ACHN (cell line): ENCODE data around the gene PGS1.

Experiments used
- DNase-seq: peaks from one replicate; pipeline ENCODE4 v3.0.0-alpha.2; 2015
- in situ Hi-C: cut with HindIII; loops from 2 replicates; pipeline ENCODE4 v1.10.0; 2017; ENCODE audit warnings: low sequenced_read_pairs, low pct_ligation_motif_present, low pct_unique_long_range_greater_than_20kb

Gene PGS1

GRCh38 chr17:78417531-78417909 lies 39.1 kb downstream of the PGS1 start:
- in situ Hi-C loops, result no loop called here

GRCh38 chr17:78418326-78419026 lies 40.0 kb downstream of the PGS1 start:
- in situ Hi-C loops, result no loop called here
- no peak for DNase-seq

More at GRCh38 chr17:78417531-78417909, 39.1 kb downstream of the PGS1 start:
- no peak for DNase-seq

GRCh38 chr17:78419970-78420815 lies 41.7 kb downstream of the PGS1 start:
- no peak for DNase-seq
- in situ Hi-C loops, result no loop called here

- in situ Hi-C loops, result no loop called here
These were observed 42.7 kb downstream of the PGS1 start for GRCh38 chr17:78421084-78421533.

GRCh38 chr17:78421534-78422266 lies 43.3 kb downstream of the PGS1 start:
- peak; percentile 75 for DNase-seq
- in situ Hi-C loops, result no loop called here

More at GRCh38 chr17:78421084-78421533, 42.7 kb downstream of the PGS1 start:
- no peak for DNase-seq

GRCh38 chr17:78422267-78422605 lies 43.8 kb downstream of the PGS1 start:
- in situ Hi-C loops, result no loop called here

GRCh38 chr17:78422872-78423588 lies 44.6 kb downstream of the PGS1 start:
- DNase-seq, result no peak
- in situ Hi-C loops, result no loop called here

More at GRCh38 chr17:78422267-78422605, 43.8 kb downstream of the PGS1 start:
- DNase-seq, result no peak

GRCh38 chr17:78423961-78424675 lies 45.7 kb downstream of the PGS1 start:
- in situ Hi-C loops, result no loop called here
- no peak for DNase-seq

GRCh38 chr17:78425429-78425828 lies 47.0 kb downstream of the PGS1 start:
- no peak for DNase-seq
- in situ Hi-C loops, result no loop called here

GRCh38 chr17:78426293-78426879 lies 47.9 kb downstream of the PGS1 start:
- no peak for DNase-seq
- in situ Hi-C loops, result no loop called here

GRCh38 chr17:78427140-78427539 lies 48.7 kb downstream of the PGS1 start:
- in situ Hi-C loops, result no loop called here
- no peak for DNase-seq

- in situ Hi-C loops, result no loop called here
- no peak for DNase-seq
These were observed 49.7 kb downstream of the PGS1 start for GRCh38 chr17:78428025-78428575.

- no peak for DNase-seq
- in situ Hi-C loops, result no loop called here
These were observed 50.6 kb downstream of the PGS1 start for GRCh38 chr17:78428836-78429617.

GRCh38 chr17:78429618-78429995 lies 51.2 kb downstream of the PGS1 start:
- in situ Hi-C loops, result no loop called here
- DNase-seq, result no peak

GRCh38 chr17:78430892-78431691 lies 52.6 kb downstream of the PGS1 start:
- in situ Hi-C loops, result no loop called here
- DNase-seq, result no peak

- in situ Hi-C loops, result no loop called here
These were observed 53.2 kb downstream of the PGS1 start for GRCh38 chr17:78431692-78431958.

More at GRCh38 chr17:78431692-78431958, 53.2 kb downstream of the PGS1 start:
- DNase-seq, result no peak
